Coronary artery (tissue), 2 donors: ENCODE data around the gene SMC3.
"Not testable (repeated sequence)": the region's sequence is repeated elsewhere in the genome, so short reads cannot be mapped to it uniquely, and the experiment has no call there.

Experiments used
- DNase-seq: peaks from one replicate; pipeline ENCODE4 v3.0.0-alpha.2; 2017; ENCODE audit warnings: low spot score
- H3K27ac ChIP-seq, 2 donors: fragments of 200-600 bp; sonication (generic); one replicate each; pipeline ENCODE4 v1.5.1; 2016 to 2019
- H3K4me3 ChIP-seq: fragments of 200-600 bp; sonication (generic); 2 replicates; pipeline ENCODE4 v1.5.1; 2016; ENCODE audit warnings: mild to moderate bottlenecking, moderate library complexity
- CTCF ChIP-seq: fragments of 200-600 bp; sonication (generic); IDR thresholded peaks from one replicate; pipeline ENCODE4 v1.5.1; 2019; ENCODE audit warnings: antibody characterized with exemption

The SMC3 gene

GRCh38 chr10:110527731-110528171, 39.7 kb upstream of the SMC3 start:
- H3K27ac ChIP-seq = no peak overlapping the region
- TF ChIP-seq CTCF = no peak
- H3K4me3 ChIP-seq = no peak overlapping the region
- DNase-seq = peak; percentile 40

GRCh38 chr10:110528224-110528996, 39.1 kb upstream of the SMC3 start:
- peak; percentile 46 for DNase-seq
- TF ChIP-seq CTCF = no peak
- Histone ChIP-seq H3K27ac (no peak overlapping the region), H3K4me3 (no peak overlapping the region)

- DNase-seq, H3K4me3 ChIP-seq, H3K27ac ChIP-seq: not testable (repeated sequence)
Observed at GRCh38 chr10:110528997-110529524, 38.4 kb upstream of the SMC3 start.

GRCh38 chr10:110529596-110530011, 37.9 kb upstream of the SMC3 start:
- no peak for TF ChIP-seq CTCF
- Histone ChIP-seq H3K4me3 (no peak overlapping the region), H3K27ac (no peak overlapping the region)
- no peak for DNase-seq

GRCh38 chr10:110530131-110530831, 37.2 kb upstream of the SMC3 start:
- Histone ChIP-seq H3K4me3 (peak overlapping the region; percentile 61), H3K27ac (no peak overlapping the region)
- no peak for TF ChIP-seq CTCF
- DNase-seq = no peak

- TF ChIP-seq CTCF = no peak
- no peak overlapping the region for H3K4me3 ChIP-seq
- DNase-seq = no peak
- no peak overlapping the region for H3K27ac ChIP-seq
Observed at GRCh38 chr10:110531687-110532086, 35.8 kb upstream of the SMC3 start.

- not testable (repeated sequence) for DNase-seq, H3K4me3 ChIP-seq, H3K27ac ChIP-seq
Observed at GRCh38 chr10:110532628-110533027, 34.9 kb upstream of the SMC3 start.

- Histone ChIP-seq H3K27ac (no peak overlapping the region), H3K4me3 (no peak overlapping the region)
- DNase-seq = no peak
- no peak for TF ChIP-seq CTCF
Observed at GRCh38 chr10:110533149-110533548, 34.3 kb upstream of the SMC3 start.
